ENCODE measurements around the gene PRRG1. TPM values are rescaled to one million over a fixed set of nuclear protein-coding genes. Genes with fewer than 3 reads are reported as not detected.

Gene PRRG1
- total RNA-seq, 1 donor from 2014 or later = 8.0 TPM

DNA sequence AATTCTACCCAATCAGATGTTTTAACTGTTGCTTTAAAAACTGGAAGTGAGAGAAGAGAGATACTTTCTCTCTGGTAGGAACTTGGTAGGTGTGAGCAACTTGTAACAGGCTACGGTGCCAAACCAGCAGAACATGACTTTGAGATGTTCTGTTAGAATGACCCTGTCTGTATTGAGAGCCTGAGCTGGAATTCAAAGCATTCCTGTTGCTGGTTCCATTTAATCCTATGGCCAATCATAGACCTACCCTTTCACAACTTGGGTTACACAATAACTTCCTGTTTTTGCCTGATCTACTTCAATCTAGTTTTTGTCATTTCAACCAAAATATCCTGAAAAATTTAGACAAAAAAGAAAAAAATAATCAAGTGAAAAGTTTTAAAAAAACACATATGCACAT is 1.7 kb upstream of the PRRG1 start:
- Mint-ChIP-seq H3K36me3 (ENCODE audit: low read depth) (no peaks in the 10 kb centered on the region), H3K9me3 (no peaks in the 10 kb centered on the region), H3K27me3 (ENCODE audit: low read depth) (no peaks in the 10 kb centered on the region), H3K4me1 (peaks cover 13% of the 10 kb centered on the region), H3K4me3 (no peak overlapping the region), H3K27ac (ENCODE audit: unreplicated experiment) (no peak overlapping the region)
- TF ChIP-seq, protein P1, sequence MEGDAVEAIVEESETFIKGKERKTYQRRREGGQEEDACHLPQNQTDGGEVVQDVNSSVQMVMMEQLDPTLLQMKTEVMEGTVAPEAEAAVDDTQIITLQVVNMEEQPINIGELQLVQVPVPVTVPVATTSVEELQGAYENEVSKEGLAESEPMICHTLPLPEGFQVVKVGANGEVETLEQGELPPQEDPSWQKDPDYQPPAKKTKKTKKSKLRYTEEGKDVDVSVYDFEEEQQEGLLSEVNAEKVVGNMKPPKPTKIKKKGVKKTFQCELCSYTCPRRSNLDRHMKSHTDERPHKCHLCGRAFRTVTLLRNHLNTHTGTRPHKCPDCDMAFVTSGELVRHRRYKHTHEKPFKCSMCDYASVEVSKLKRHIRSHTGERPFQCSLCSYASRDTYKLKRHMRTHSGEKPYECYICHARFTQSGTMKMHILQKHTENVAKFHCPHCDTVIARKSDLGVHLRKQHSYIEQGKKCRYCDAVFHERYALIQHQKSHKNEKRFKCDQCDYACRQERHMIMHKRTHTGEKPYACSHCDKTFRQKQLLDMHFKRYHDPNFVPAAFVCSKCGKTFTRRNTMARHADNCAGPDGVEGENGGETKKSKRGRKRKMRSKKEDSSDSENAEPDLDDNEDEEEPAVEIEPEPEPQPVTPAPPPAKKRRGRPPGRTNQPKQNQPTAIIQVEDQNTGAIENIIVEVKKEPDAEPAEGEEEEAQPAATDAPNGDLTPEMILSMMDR (conservative IDR thresholded peaks at IDR 0.05) = no peak
- DNase-seq (ENCODE audit: low read depth, low spot score) = no peak

DNA sequence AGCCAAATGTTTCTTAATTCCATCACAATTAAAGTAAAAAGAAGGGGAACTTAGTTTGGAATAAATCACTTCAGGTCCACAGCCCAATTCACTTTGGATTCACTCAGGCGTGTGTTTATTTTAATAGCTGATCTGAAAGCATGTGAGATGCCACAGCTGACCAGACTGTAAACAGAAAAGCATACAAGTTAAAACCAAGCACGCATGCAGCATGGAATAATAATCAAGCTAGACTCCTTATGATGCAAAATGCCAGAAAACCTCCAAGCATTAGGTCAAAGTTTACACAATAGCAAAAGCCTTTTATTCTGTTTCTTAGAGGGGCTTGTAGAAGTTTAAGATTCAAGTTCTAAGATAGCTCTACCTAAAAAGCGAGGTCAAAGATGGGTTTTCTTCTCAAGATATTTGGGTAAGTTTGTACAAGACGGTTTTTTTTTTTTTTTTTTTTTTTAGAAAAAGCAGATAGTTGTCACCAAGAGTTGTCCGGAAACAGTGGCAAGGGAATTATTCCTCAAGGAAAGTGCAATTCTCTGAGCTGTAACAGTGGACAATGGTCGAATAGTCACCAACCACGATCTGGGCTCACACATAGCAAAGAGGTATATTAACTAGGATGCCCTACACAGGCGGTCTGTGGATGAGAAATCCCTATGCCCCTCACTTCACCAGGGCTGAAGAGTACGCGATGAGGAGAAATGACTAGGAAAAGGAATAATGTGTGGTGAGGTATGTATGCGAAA is 763 bp upstream of the PRRG1 start:
- Mint-ChIP-seq H3K36me3 (ENCODE audit: low read depth) (no peaks in the 10 kb centered on the region), H3K4me1 (peaks cover 13% of the 10 kb centered on the region), H3K9me3 (no peaks in the 10 kb centered on the region), H3K27me3 (ENCODE audit: low read depth) (no peaks in the 10 kb centered on the region), H3K27ac (ENCODE audit: unreplicated experiment) (no peak overlapping the region), H3K4me3 (peak overlapping the region; percentile 97)
- TF ChIP-seq, protein P1 (conservative IDR thresholded peaks at IDR 0.05) = no peak
- no peak for DNase-seq (ENCODE audit: low read depth, low spot score)

DNA sequence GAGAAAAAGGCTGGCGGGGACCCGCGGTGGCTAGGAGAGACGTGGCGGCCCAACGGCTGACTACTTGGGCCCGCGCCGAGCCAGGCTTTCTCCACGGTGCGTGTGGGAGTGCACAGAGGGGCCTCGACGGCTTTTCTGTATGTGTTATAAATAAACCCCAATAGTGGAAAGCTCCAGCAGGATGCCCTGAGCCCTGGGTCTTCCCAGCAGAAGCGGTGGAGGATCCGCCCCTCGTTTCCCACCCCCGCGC is 268 bp upstream of the PRRG1 start:
- H3K4me3 Mint-ChIP-seq = peak overlapping the region; percentile 97
- no peaks in the 10 kb centered on the region for H3K9me3 Mint-ChIP-seq
- H3K27me3 Mint-ChIP-seq (ENCODE audit: low read depth) = no peaks in the 10 kb centered on the region
- H3K36me3 Mint-ChIP-seq (ENCODE audit: low read depth) = no peaks in the 10 kb centered on the region
- peaks cover 13% of the 10 kb centered on the region for H3K4me1 Mint-ChIP-seq
- no peak overlapping the region for H3K27ac Mint-ChIP-seq (ENCODE audit: unreplicated experiment)
- TF ChIP-seq, protein P1 (conservative IDR thresholded peaks at IDR 0.05) = no peak
- no peak for DNase-seq (ENCODE audit: low read depth, low spot score)

DNA sequence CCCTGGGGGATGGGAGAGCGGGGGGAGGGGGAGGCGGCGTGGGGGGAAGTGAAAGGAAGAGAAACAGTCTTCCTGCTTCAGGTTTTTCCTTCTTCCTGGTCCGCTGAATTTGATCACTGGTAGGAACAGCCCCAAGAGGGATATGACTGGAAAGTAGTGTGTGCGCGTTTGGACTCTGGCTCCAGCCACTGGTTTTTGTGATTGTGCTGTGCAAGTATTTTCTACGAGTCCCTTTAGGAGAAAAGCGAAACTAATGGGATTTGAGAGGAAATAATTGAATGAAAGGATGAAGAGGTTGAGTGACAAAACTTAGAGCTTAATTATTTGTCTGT is 836 bp downstream of the PRRG1 start:
- TF ChIP-seq, protein P1 (conservative IDR thresholded peaks at IDR 0.05) = no peak
- Mint-ChIP-seq H3K36me3 (ENCODE audit: low read depth) (no peaks in the 10 kb centered on the region), H3K27ac (ENCODE audit: unreplicated experiment) (no peak overlapping the region), H3K4me1 (peaks cover 13% of the 10 kb centered on the region), H3K9me3 (no peaks in the 10 kb centered on the region), H3K4me3 (peak overlapping the region; percentile 97), H3K27me3 (ENCODE audit: low read depth) (no peaks in the 10 kb centered on the region)
- DNase-seq (ENCODE audit: low read depth, low spot score) = no peak

DNA sequence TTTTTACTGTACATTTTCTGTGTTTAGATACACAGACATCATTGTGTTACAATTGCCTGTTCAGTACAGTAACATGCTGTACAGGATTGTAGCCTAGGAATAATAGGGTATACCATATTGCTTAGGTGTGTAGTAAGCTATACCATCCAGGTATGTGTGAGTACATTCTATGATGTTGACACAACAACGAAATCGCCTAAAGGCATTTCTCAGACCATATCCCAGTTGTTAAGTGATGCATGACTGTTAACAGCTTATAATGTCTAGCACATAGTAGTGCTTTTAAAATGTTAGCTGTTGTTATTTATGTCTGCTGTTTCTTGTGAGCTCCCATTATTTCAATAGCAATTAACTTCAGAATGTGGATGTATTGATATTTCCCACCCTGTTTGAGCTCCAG is 4.5 kb downstream of the PRRG1 start:
- Mint-ChIP-seq H3K27me3 (ENCODE audit: low read depth) (no peaks in the 10 kb centered on the region), H3K36me3 (ENCODE audit: low read depth) (peaks cover 13% of the 10 kb centered on the region), H3K4me1 (peaks cover 11% of the 10 kb centered on the region), H3K9me3 (peaks cover 16% of the 10 kb centered on the region), H3K4me3 (no peak overlapping the region), H3K27ac (ENCODE audit: unreplicated experiment) (no peak overlapping the region)
- TF ChIP-seq, protein P1 (conservative IDR thresholded peaks at IDR 0.05) = no peak
- no peak for DNase-seq (ENCODE audit: low read depth, low spot score)
